Measurements from ENCODE around the gene PDF. TPM values are rescaled to one million over a fixed set of nuclear protein-coding genes. Genes with fewer than 3 reads are reported as not detected.

PDF gene
- total RNA-seq, 1 donor from 2014 or later, result 15.3 TPM

- Mint-ChIP-seq H3K27me3 (ENCODE audit: low read depth) (no peaks in the 10 kb centered on the region), H3K9me3 (ENCODE audit: low read depth) (no peaks in the 10 kb centered on the region), H3K4me3 (ENCODE audit: unreplicated experiment) (no peak overlapping the region), H3K36me3 (ENCODE audit: low read depth) (peaks cover 5% of the 10 kb centered on the region), H3K4me1 (ENCODE audit: low read depth) (peaks cover 16% of the 10 kb centered on the region), H3K27ac (ENCODE audit: unreplicated experiment) (no peak overlapping the region)
- no peak for DNase-seq (ENCODE audit: low spot score)
- no peak for TF ChIP-seq CTCF (IDR thresholded peaks at IDR 0.05)
These were observed 13.8 kb upstream of the PDF start for GRCh38 chr16:69344171-69344570.

- peak overlapping the region; percentile 98 for H3K27ac Mint-ChIP-seq (ENCODE audit: unreplicated experiment)
- H3K27me3 Mint-ChIP-seq (ENCODE audit: low read depth), result no peaks in the 10 kb centered on the region
- H3K4me3 Mint-ChIP-seq (ENCODE audit: unreplicated experiment), result peak overlapping the region; percentile 97
- peak; percentile 14 for DNase-seq (ENCODE audit: low spot score)
- peaks cover 35% of the 10 kb centered on the region for H3K4me1 Mint-ChIP-seq (ENCODE audit: low read depth)
- peaks cover 8% of the 10 kb centered on the region for H3K36me3 Mint-ChIP-seq (ENCODE audit: low read depth)
- no peaks in the 10 kb centered on the region for H3K9me3 Mint-ChIP-seq (ENCODE audit: low read depth)
- TF ChIP-seq CTCF (IDR thresholded peaks at IDR 0.05), result no peak
These were observed 9.8 kb upstream of the PDF start for GRCh38 chr16:69340095-69340644.

- Mint-ChIP-seq H3K4me1 (ENCODE audit: low read depth) (peaks cover 35% of the 10 kb centered on the region), H3K9me3 (ENCODE audit: low read depth) (no peaks in the 10 kb centered on the region), H3K27me3 (ENCODE audit: low read depth) (no peaks in the 10 kb centered on the region), H3K36me3 (ENCODE audit: low read depth) (peaks cover 12% of the 10 kb centered on the region), H3K4me3 (ENCODE audit: unreplicated experiment) (peak within 1 kb of the TSS; percentile 97), H3K27ac (ENCODE audit: unreplicated experiment) (peak within 1 kb of the TSS; percentile 98)
- DNase-seq (ENCODE audit: low spot score), result peak; percentile 96
- TF ChIP-seq CTCF (IDR thresholded peaks at IDR 0.05), result peak; percentile 88
These were observed 9.1 kb upstream of the PDF start, which contains the start of the genes COG8 and NIP7 for GRCh38 chr16:69339289-69340094. Gene COG8 (minus strand): TSS chr16:69339564. CDS start chr16:69339552, 12 bp downstream. Gene NIP7 (plus strand): TSS chr16:69339772. CDS start chr16:69339830, 58 bp downstream.

- Mint-ChIP-seq H3K27me3 (ENCODE audit: low read depth) (no peaks in the 10 kb centered on the region), H3K4me3 (ENCODE audit: unreplicated experiment) (peak overlapping the region; percentile 97), H3K36me3 (ENCODE audit: low read depth) (peaks cover 14% of the 10 kb centered on the region), H3K4me1 (ENCODE audit: low read depth) (peaks cover 35% of the 10 kb centered on the region), H3K9me3 (ENCODE audit: low read depth) (no peaks in the 10 kb centered on the region), H3K27ac (ENCODE audit: unreplicated experiment) (peak overlapping the region; percentile 91)
- TF ChIP-seq CTCF (IDR thresholded peaks at IDR 0.05), result no peak
- peak; percentile 25 for DNase-seq (ENCODE audit: low spot score)
These were observed 8.3 kb upstream of the PDF start for GRCh38 chr16:69338557-69339288.

GRCh38 chr16:69334696-69335095 is 4.3 kb upstream of the PDF start:
- no peaks in the 10 kb centered on the region for H3K27me3 Mint-ChIP-seq (ENCODE audit: low read depth)
- H3K4me1 Mint-ChIP-seq (ENCODE audit: low read depth), result peaks cover 24% of the 10 kb centered on the region
- no peak overlapping the region for H3K4me3 Mint-ChIP-seq (ENCODE audit: unreplicated experiment)
- H3K36me3 Mint-ChIP-seq (ENCODE audit: low read depth), result peaks cover 14% of the 10 kb centered on the region
- H3K27ac Mint-ChIP-seq (ENCODE audit: unreplicated experiment), result no peak overlapping the region
- TF ChIP-seq CTCF (IDR thresholded peaks at IDR 0.05), result no peak
- DNase-seq (ENCODE audit: low spot score), result peak; percentile 68
- no peaks in the 10 kb centered on the region for H3K9me3 Mint-ChIP-seq (ENCODE audit: low read depth)
